ENCODE results near the gene FBXO41.

FBXO41 gene

GRCh38 chr2:73215254-73215653, 69.0 kb downstream of the FBXO41 start:
- peaks cover 9% of the 10 kb centered on the region for H3K27me3 ChIP-seq (ENCODE audit: control insufficient read depth, insufficient read depth, low read length)
- H3K4me1 ChIP-seq (ENCODE audit: control insufficient read depth, low read depth, low read length), result peaks cover 8% of the 10 kb centered on the region
- H3K9ac ChIP-seq (ENCODE audit: low read length), result peak overlapping the region; percentile 78
- H3K4me3 ChIP-seq (ENCODE audit: low read length), result peak overlapping the region; percentile 74
- H3K9me3 ChIP-seq (ENCODE audit: control insufficient read depth, low read depth, low read length), result no peaks in the 10 kb centered on the region
- H3K27ac ChIP-seq (ENCODE audit: low read length), result no peak overlapping the region
- no peaks in the 10 kb centered on the region for H3K36me3 ChIP-seq (ENCODE audit: control insufficient read depth, low read depth, low read length)

- H3K27ac ChIP-seq (ENCODE audit: low read length), result no peak within 1 kb of the TSS
- H3K36me3 ChIP-seq (ENCODE audit: control insufficient read depth, low read depth, low read length), result no peaks in the 10 kb centered on the region
- H3K4me1 ChIP-seq (ENCODE audit: control insufficient read depth, low read depth, low read length), result peaks cover 8% of the 10 kb centered on the region
- peaks cover 9% of the 10 kb centered on the region for H3K27me3 ChIP-seq (ENCODE audit: control insufficient read depth, insufficient read depth, low read length)
- H3K4me3 ChIP-seq (ENCODE audit: low read length), result peak within 1 kb of the TSS; percentile 74
- peak within 1 kb of the TSS; percentile 78 for H3K9ac ChIP-seq (ENCODE audit: low read length)
- H3K9me3 ChIP-seq (ENCODE audit: control insufficient read depth, low read depth, low read length), result no peaks in the 10 kb centered on the region
These were observed 69.9 kb downstream of the FBXO41 start, which contains the start of gene SMYD5 for GRCh38 chr2:73214120-73215035. Gene SMYD5, plus strand, starts transcription at chr2:73214245. Its CDS starts 22 bp downstream, at chr2:73214267.

GRCh38 chr2:73212448-73213176, 71.7 kb downstream of the FBXO41 start:
- Histone ChIP-seq H3K4me3 (ENCODE audit: low read length) (no peak overlapping the region), H3K9ac (ENCODE audit: low read length) (no peak overlapping the region), H3K27ac (ENCODE audit: low read length) (no peak overlapping the region)

GRCh38 chr2:73212098-73212447, 72.2 kb downstream of the FBXO41 start:
- no peak overlapping the region for H3K27ac ChIP-seq (ENCODE audit: low read length)
- H3K4me3 ChIP-seq (ENCODE audit: low read length), result no peak overlapping the region
- no peak overlapping the region for H3K9ac ChIP-seq (ENCODE audit: low read length)
- peaks cover 8% of the 10 kb centered on the region for H3K4me1 ChIP-seq (ENCODE audit: control insufficient read depth, low read depth, low read length)
- H3K27me3 ChIP-seq (ENCODE audit: control insufficient read depth, insufficient read depth, low read length), result peaks cover 9% of the 10 kb centered on the region
- H3K9me3 ChIP-seq (ENCODE audit: control insufficient read depth, low read depth, low read length), result no peaks in the 10 kb centered on the region
- H3K36me3 ChIP-seq (ENCODE audit: control insufficient read depth, low read depth, low read length), result no peaks in the 10 kb centered on the region

More at GRCh38 chr2:73212448-73213176, 71.7 kb downstream of the FBXO41 start:
- Histone ChIP-seq H3K9me3 (ENCODE audit: control insufficient read depth, low read depth, low read length) (no peaks in the 10 kb centered on the region), H3K36me3 (ENCODE audit: control insufficient read depth, low read depth, low read length) (no peaks in the 10 kb centered on the region), H3K4me1 (ENCODE audit: control insufficient read depth, low read depth, low read length) (peaks cover 8% of the 10 kb centered on the region), H3K27me3 (ENCODE audit: control insufficient read depth, insufficient read depth, low read length) (peaks cover 9% of the 10 kb centered on the region)

GRCh38 chr2:73210696-73211095, 73.6 kb downstream of the FBXO41 start:
- no peaks in the 10 kb centered on the region for H3K36me3 ChIP-seq (ENCODE audit: control insufficient read depth, low read depth, low read length)
- H3K27ac ChIP-seq (ENCODE audit: low read length), result no peak overlapping the region
- no peak overlapping the region for H3K4me3 ChIP-seq (ENCODE audit: low read length)

GRCh38 chr2:73210019-73210418, 74.3 kb downstream of the FBXO41 start:
- Histone ChIP-seq H3K9ac (ENCODE audit: low read length) (no peak overlapping the region), H3K9me3 (ENCODE audit: control insufficient read depth, low read depth, low read length) (no peaks in the 10 kb centered on the region), H3K27me3 (ENCODE audit: control insufficient read depth, insufficient read depth, low read length) (peaks cover 25% of the 10 kb centered on the region), H3K36me3 (ENCODE audit: control insufficient read depth, low read depth, low read length) (no peaks in the 10 kb centered on the region), H3K4me1 (ENCODE audit: control insufficient read depth, low read depth, low read length) (peaks cover 4% of the 10 kb centered on the region), H3K27ac (ENCODE audit: low read length) (no peak overlapping the region), H3K4me3 (ENCODE audit: low read length) (no peak overlapping the region)

More at GRCh38 chr2:73210696-73211095, 73.6 kb downstream of the FBXO41 start:
- Histone ChIP-seq H3K9ac (ENCODE audit: low read length) (no peak overlapping the region), H3K27me3 (ENCODE audit: control insufficient read depth, insufficient read depth, low read length) (peaks cover 18% of the 10 kb centered on the region), H3K4me1 (ENCODE audit: control insufficient read depth, low read depth, low read length) (peaks cover 8% of the 10 kb centered on the region), H3K9me3 (ENCODE audit: control insufficient read depth, low read depth, low read length) (no peaks in the 10 kb centered on the region)

- Histone ChIP-seq H3K9ac (ENCODE audit: low read length) (no peak overlapping the region), H3K27ac (ENCODE audit: low read length) (no peak overlapping the region), H3K9me3 (ENCODE audit: control insufficient read depth, low read depth, low read length) (no peaks in the 10 kb centered on the region), H3K27me3 (ENCODE audit: control insufficient read depth, insufficient read depth, low read length) (peaks cover 41% of the 10 kb centered on the region), H3K4me1 (ENCODE audit: control insufficient read depth, low read depth, low read length) (no peaks in the 10 kb centered on the region), H3K4me3 (ENCODE audit: low read length) (no peak overlapping the region), H3K36me3 (ENCODE audit: control insufficient read depth, low read depth, low read length) (no peaks in the 10 kb centered on the region)
These were observed 76.0 kb downstream of the FBXO41 start for GRCh38 chr2:73208258-73208657.

GRCh38 chr2:73205611-73206010, 78.7 kb downstream of the FBXO41 start:
- H3K4me1 ChIP-seq (ENCODE audit: control insufficient read depth, low read depth, low read length), result no peaks in the 10 kb centered on the region
- H3K36me3 ChIP-seq (ENCODE audit: control insufficient read depth, low read depth, low read length), result no peaks in the 10 kb centered on the region
- no peaks in the 10 kb centered on the region for H3K9me3 ChIP-seq (ENCODE audit: control insufficient read depth, low read depth, low read length)
- H3K27me3 ChIP-seq (ENCODE audit: control insufficient read depth, insufficient read depth, low read length), result peaks cover 55% of the 10 kb centered on the region
- H3K27ac ChIP-seq (ENCODE audit: low read length), result no peak overlapping the region
- no peak overlapping the region for H3K9ac ChIP-seq (ENCODE audit: low read length)
- H3K4me3 ChIP-seq (ENCODE audit: low read length), result no peak overlapping the region
